Glutamatergic neuron (in vitro differentiated cells): ENCODE measurements around the gene FCER1G. TPM values are rescaled to one million over a fixed set of nuclear protein-coding genes. Genes with fewer than 3 reads are reported as not detected.

ENCODE experiments used
- DNase-seq: peaks from one replicate; pipeline ENCODE4 v3.0.0; 2022
- H3K27ac Mint-ChIP-seq: one replicate; pipeline ENCODE4 v1.8.0; 2020; ENCODE audit warnings: mild to moderate bottlenecking, mixed read lengths, inconsistent platforms; ENCODE audit not compliant: unreplicated experiment
- H3K27me3 Mint-ChIP-seq: one replicate; pipeline ENCODE4 v1.8.0; 2020; ENCODE audit warnings: mild to moderate bottlenecking, moderate library complexity, mixed read lengths, inconsistent platforms; ENCODE audit not compliant: unreplicated experiment
- H3K36me3 Mint-ChIP-seq: one replicate; pipeline ENCODE4 v1.8.0; 2020; ENCODE audit warnings: mild to moderate bottlenecking, mixed read lengths, inconsistent platforms; ENCODE audit not compliant: unreplicated experiment
- H3K4me1 Mint-ChIP-seq: one replicate; pipeline ENCODE4 v1.8.0; 2020; ENCODE audit warnings: mild to moderate bottlenecking, low read depth, mixed read lengths, inconsistent platforms; ENCODE audit not compliant: unreplicated experiment
- H3K4me3 Mint-ChIP-seq: one replicate; pipeline ENCODE4 v1.8.0; 2020; ENCODE audit warnings: mild to moderate bottlenecking, mixed read lengths, inconsistent platforms; ENCODE audit not compliant: unreplicated experiment
- H3K9me3 Mint-ChIP-seq: one replicate; pipeline ENCODE4 v1.8.0; 2020; ENCODE audit warnings: mild to moderate bottlenecking, moderate library complexity, mixed read lengths, inconsistent platforms; ENCODE audit not compliant: unreplicated experiment
- CTCF ChIP-seq: fragments of 200-600 bp; sonication (generic); IDR thresholded peaks from one replicate; pipeline ENCODE4 v1.5.0; 2021; ENCODE audit not compliant: partially characterized antibody, unreplicated experiment
- total RNA-seq: library from RNA; stranded (reverse); fragmentation: NEBNext Ultra II Directional; extraction: Animal tissue kit (Norgen Biotek cat#: 25700); gene quantifications from one replicate; pipeline ENCODE4 v1.2.1, GENCODE V29; 2021; ENCODE audit not compliant: unreplicated experiment

The FCER1G gene
- total RNA-seq, 1 donor from 2014 or later = 1.3 TPM

GRCh38 chr1:161185732-161186311, 29.3 kb upstream of the FCER1G start:
- Mint-ChIP-seq H3K4me3 (no peak overlapping the region), H3K4me1 (peaks cover 6% of the 10 kb centered on the region), H3K27ac (no peak overlapping the region), H3K9me3 (peaks cover 1% of the 10 kb centered on the region), H3K36me3 (no peaks in the 10 kb centered on the region), H3K27me3 (peaks cover 2% of the 10 kb centered on the region)
- no peak for TF ChIP-seq CTCF
- DNase-seq = no peak

- Mint-ChIP-seq H3K4me1 (peaks cover 16% of the 10 kb centered on the region), H3K9me3 (peaks cover 2% of the 10 kb centered on the region), H3K4me3 (no peak overlapping the region), H3K36me3 (no peaks in the 10 kb centered on the region), H3K27me3 (peaks cover 10% of the 10 kb centered on the region), H3K27ac (no peak overlapping the region)
- no peak for DNase-seq
- no peak for TF ChIP-seq CTCF
Observed at GRCh38 chr1:161187311-161187710, 27.8 kb upstream of the FCER1G start.

- no peaks in the 10 kb centered on the region for H3K36me3 Mint-ChIP-seq
- no peak overlapping the region for H3K27ac Mint-ChIP-seq
- H3K4me3 Mint-ChIP-seq = no peak overlapping the region
- peaks cover 10% of the 10 kb centered on the region for H3K27me3 Mint-ChIP-seq
- H3K9me3 Mint-ChIP-seq = peaks cover 2% of the 10 kb centered on the region
- no peak for DNase-seq
- no peak for TF ChIP-seq CTCF
- peaks cover 19% of the 10 kb centered on the region for H3K4me1 Mint-ChIP-seq
Observed at GRCh38 chr1:161188381-161188780, 26.7 kb upstream of the FCER1G start.

- Mint-ChIP-seq H3K27me3 (peaks cover 10% of the 10 kb centered on the region), H3K9me3 (peaks cover 2% of the 10 kb centered on the region), H3K27ac (no peak overlapping the region), H3K4me1 (peaks cover 19% of the 10 kb centered on the region), H3K4me3 (no peak overlapping the region), H3K36me3 (no peaks in the 10 kb centered on the region)
- TF ChIP-seq CTCF = no peak
- DNase-seq = no peak
Observed at GRCh38 chr1:161189036-161189435, 26.1 kb upstream of the FCER1G start.

- Mint-ChIP-seq H3K27ac (no peak overlapping the region), H3K36me3 (no peaks in the 10 kb centered on the region), H3K4me1 (peaks cover 13% of the 10 kb centered on the region), H3K4me3 (no peak overlapping the region), H3K27me3 (peaks cover 10% of the 10 kb centered on the region), H3K9me3 (peaks cover 2% of the 10 kb centered on the region)
- DNase-seq = no peak
- TF ChIP-seq CTCF = no peak
Observed at GRCh38 chr1:161190962-161191521, 24.1 kb upstream of the FCER1G start.
